ENCODE data around the gene MED12L. TPM values are rescaled to one million over a fixed set of nuclear protein-coding genes. Genes with fewer than 3 reads are reported as not detected.

MED12L gene
- total and polyA plus RNA-seq, 9 of the 15 experiments (the other 6 are each of a cell fraction or from before 2014, with no cell fraction given) = not detected

GRCh38 chr3:151314137-151314536 lies 228.7 kb downstream of the MED12L start:
- no peak overlapping the region for H3K4me3 ChIP-seq
- BruUV-seq (replicated peaks) = no TSS peak
- H3K9me1 ChIP-seq (ENCODE audit: control insufficient read depth, insufficient read depth, low read length) = no peaks in the 10 kb centered on the region
- peaks cover 4 to 12% of the 10 kb centered on the region in 2 experiments; a peak in 3 of 5 replicates for H3K27me3 ChIP-seq (ENCODE audit: control insufficient read depth in 2 of 2, insufficient read depth in 2 of 2, low read length in 2 of 2)
- ChIA-PET CTCF (ENCODE audit: low intra/inter-chr PET ratio) (interaction anchor here (0.6 kb wide), 1 partner anchor 506 kb away, joined by 3 read pairs; no protein-coding TSS in a partner anchor), POLR2A (no interaction called here)
- no peak overlapping the region for H3K4me2 ChIP-seq (ENCODE audit: insufficient read depth, low read length)
- in situ Hi-C loops (cut with MboI) = no loop called here
- intact Hi-C loops (cut with micrococcal nuclease) = no loop called here
- no peak overlapping the region for H3K9ac ChIP-seq (ENCODE audit: insufficient read depth in 1 of 2, low read depth in 2 of 2, low read length in 2 of 2)
- H3K9me3 ChIP-seq (replicated peaks; ENCODE audit: control insufficient read depth, insufficient read depth, low read depth, low read length) = no peaks in the 10 kb centered on the region
- no peaks in the 10 kb centered on the region for H3K36me3 ChIP-seq (ENCODE audit: control insufficient read depth, insufficient read depth, low read length)
- TF ChIP-seq CEBPB (tag; IDR thresholded peaks at IDR 0.05) (peak; percentile 32; the same call in 1 of the 2 replicates), SMARCB1 (IDR thresholded peaks at IDR 0.05; ENCODE audit: insufficient read length, low read depth) (no peak), CEBPG (CRISPR knock-in tag; IDR thresholded peaks at IDR 0.05) (no peak), CEBPG (tag; conservative IDR thresholded peaks at IDR 0.05 in 1 of 2, IDR thresholded peaks at IDR 0.05 in 1 of 2) (0 out of 4 replicates have a peak, but pooled peaks of 1 of the 2 experiments have one; percentile 7), NEUROD1 (IDR thresholded peaks at IDR 0.05; ENCODE audit: borderline replicate concordance, low read depth, low read length, partially characterized antibody) (no peak), ERF (CRISPR knock-in tag; IDR thresholded peaks at IDR 0.05) (no peak)
- no peak overlapping the region for H3K27ac ChIP-seq (ENCODE audit: extremely low read depth, low read depth, low read length)
- FAIRE-seq (no peak), DNase-seq (ENCODE audit: extremely low read depth in 1 of 4, low spot score in 3 of 4) (no peak), ATAC-seq (no peak)
- no peak overlapping the region for H2AFZ ChIP-seq (ENCODE audit: low read depth, low read length)
- no peaks in the 10 kb centered on the region for H3K4me1 ChIP-seq (replicated peaks in 1 of 2; ENCODE audit: control insufficient read depth in 2 of 2, insufficient read depth in 2 of 2, low read length in 2 of 2)
- no peaks in the 10 kb centered on the region for H3K79me2 ChIP-seq (ENCODE audit: control insufficient read depth, insufficient read depth, low read length)
- 2% methylated on average over 2 of the region's 2 CpGs for WGBS (ENCODE audit: insufficient coverage, low coverage, missing lambda C conversion rate)
- H4K20me1 ChIP-seq (replicated peaks; ENCODE audit: control insufficient read depth, insufficient read depth, low read length) = no peaks in the 10 kb centered on the region

GRCh38 chr3:151314593-151314992 lies 229.1 kb downstream of the MED12L start:
- Histone ChIP-seq H3K79me2 (ENCODE audit: control insufficient read depth, insufficient read depth, low read length) (no peaks in the 10 kb centered on the region), H3K4me2 (ENCODE audit: insufficient read depth, low read length) (no peak overlapping the region), H3K27ac (ENCODE audit: extremely low read depth, low read depth, low read length) (no peak overlapping the region), H4K20me1 (replicated peaks; ENCODE audit: control insufficient read depth, insufficient read depth, low read length) (no peaks in the 10 kb centered on the region), H3K9me3 (replicated peaks; ENCODE audit: control insufficient read depth, insufficient read depth, low read depth, low read length) (no peaks in the 10 kb centered on the region), H3K9ac (ENCODE audit: insufficient read depth in 1 of 2, low read depth in 2 of 2, low read length in 2 of 2) (no peak overlapping the region), H3K4me1 (replicated peaks in 1 of 2; ENCODE audit: control insufficient read depth in 2 of 2, insufficient read depth in 2 of 2, low read length in 2 of 2) (no peaks in the 10 kb centered on the region), H3K4me3 (no peak overlapping the region), H3K36me3 (ENCODE audit: control insufficient read depth, insufficient read depth, low read length) (no peaks in the 10 kb centered on the region), H2AFZ (ENCODE audit: low read depth, low read length) (no peak overlapping the region), H3K9me1 (ENCODE audit: control insufficient read depth, insufficient read depth, low read length) (no peaks in the 10 kb centered on the region), H3K27me3 (ENCODE audit: control insufficient read depth in 2 of 2, insufficient read depth in 2 of 2, low read length in 2 of 2) (peaks cover 4 to 12% of the 10 kb centered on the region in 2 experiments; a peak in 3 of 5 replicates)
- intact Hi-C loops (cut with micrococcal nuclease) = no loop called here
- in situ Hi-C loops (cut with MboI) = no loop called here
- under 1% methylated on average over 5 of the region's 5 CpGs for WGBS (ENCODE audit: insufficient coverage, low coverage, missing lambda C conversion rate)
- FAIRE-seq (no peak), ATAC-seq (no peak), DNase-seq (ENCODE audit: extremely low read depth in 1 of 4, low spot score in 3 of 4) (no peak)
- ChIA-PET POLR2A (interaction anchor here (0.7 to 0.8 kb wide), 2 partner anchors 9 to 980 kb away, joined by 3 read pairs; no protein-coding TSS in a partner anchor), CTCF (ENCODE audit: low intra/inter-chr PET ratio) (no interaction called here)
- BruUV-seq (replicated peaks) = no TSS peak
- no peak for TF ChIP-seq HDAC3 (IDR thresholded peaks at IDR 0.05; ENCODE audit: borderline replicate concordance, partially characterized antibody)
- TF ChIP-seq ZBTB34 (CRISPR knock-in tag; IDR thresholded peaks at IDR 0.05) = no peak
- TF ChIP-seq PHB (CRISPR knock-in tag; IDR thresholded peaks at IDR 0.05) = no peak

All from K562 (cell line).